SU-DHL-6 (cell line): ENCODE data around the gene WDR81.

ENCODE experiments used
- EZH2phosphoT487 ChIP-seq: fragments of 200-600 bp; sonication (generic), shearing (Covaris generic); conservative IDR thresholded peaks from 2 replicates; pipeline ENCODE4 v1.6.1; 2018; ENCODE audit warnings: mild to moderate bottlenecking, antibody characterized with exemption, low read length, moderate library complexity, mixed read lengths
- TF ChIP-seq, protein P1 (sequence below): fragments of 200-600 bp; sonication (generic); IDR thresholded peaks from one replicate; pipeline ENCODE4 v1.5.1; 2017; ENCODE audit warnings: antibody characterized with exemption, mild to moderate bottlenecking, low read length, moderate library complexity; ENCODE audit not compliant: insufficient read depth, poor library complexity, severe bottlenecking

DNA sequence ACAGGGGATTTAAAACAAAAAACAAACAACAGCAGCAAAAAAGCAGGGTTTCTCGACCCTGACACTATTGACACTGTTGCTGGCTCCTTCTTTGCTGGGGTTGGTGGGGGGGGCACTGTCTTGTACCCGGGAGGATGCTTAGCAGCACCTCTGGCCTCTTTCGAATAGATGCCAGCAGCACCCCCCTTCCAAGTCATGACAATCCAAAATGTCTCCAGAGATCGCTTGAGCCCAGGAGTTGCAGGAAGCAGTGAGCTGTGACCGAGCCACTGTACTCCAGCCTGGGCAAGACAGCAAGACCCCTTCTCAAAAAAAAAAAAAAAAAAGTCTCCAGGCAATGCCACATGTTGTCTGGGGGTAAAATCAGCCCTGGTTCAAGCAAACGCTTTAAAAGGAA is 57.7 kb downstream of the WDR81 start:
- TF ChIP-seq, protein P1, sequence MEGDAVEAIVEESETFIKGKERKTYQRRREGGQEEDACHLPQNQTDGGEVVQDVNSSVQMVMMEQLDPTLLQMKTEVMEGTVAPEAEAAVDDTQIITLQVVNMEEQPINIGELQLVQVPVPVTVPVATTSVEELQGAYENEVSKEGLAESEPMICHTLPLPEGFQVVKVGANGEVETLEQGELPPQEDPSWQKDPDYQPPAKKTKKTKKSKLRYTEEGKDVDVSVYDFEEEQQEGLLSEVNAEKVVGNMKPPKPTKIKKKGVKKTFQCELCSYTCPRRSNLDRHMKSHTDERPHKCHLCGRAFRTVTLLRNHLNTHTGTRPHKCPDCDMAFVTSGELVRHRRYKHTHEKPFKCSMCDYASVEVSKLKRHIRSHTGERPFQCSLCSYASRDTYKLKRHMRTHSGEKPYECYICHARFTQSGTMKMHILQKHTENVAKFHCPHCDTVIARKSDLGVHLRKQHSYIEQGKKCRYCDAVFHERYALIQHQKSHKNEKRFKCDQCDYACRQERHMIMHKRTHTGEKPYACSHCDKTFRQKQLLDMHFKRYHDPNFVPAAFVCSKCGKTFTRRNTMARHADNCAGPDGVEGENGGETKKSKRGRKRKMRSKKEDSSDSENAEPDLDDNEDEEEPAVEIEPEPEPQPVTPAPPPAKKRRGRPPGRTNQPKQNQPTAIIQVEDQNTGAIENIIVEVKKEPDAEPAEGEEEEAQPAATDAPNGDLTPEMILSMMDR, result no peak
- no peak for TF ChIP-seq EZH2phosphoT487
